H1 (cell line): ENCODE data around the gene RASEF.

Source experiments
- CTCF ChIP-seq, 3 experiments: IDR thresholded peaks; 1 replicate in 2 of 3; 2 replicates in 1 of 3; pipeline versions ENCODE4 v1.5.1 to v1.6.1; 2011; ENCODE audit warnings: low read length in 3 of 3, mild to moderate bottlenecking in 3 of 3, inconsistent platforms in 2 of 3, low read depth in 1 of 3, moderate library complexity in 1 of 3; ENCODE audit not compliant: insufficient read depth in 1 of 3; ENCODE audit errors: control extremely low read depth in 1 of 3
- EP300 ChIP-seq, 2 experiments: IDR thresholded peaks; 1 replicate in 1 of 2; 2 replicates in 1 of 2; pipeline ENCODE4 v1.6.1; 2011 to 2012; ENCODE audit warnings: low read depth in 2 of 2, low read length in 2 of 2, mild to moderate bottlenecking in 2 of 2, borderline replicate concordance in 1 of 2, inconsistent platforms in 1 of 2, moderate library complexity in 1 of 2
- EZH2 ChIP-seq: fragments of 200-600 bp; sonication (generic); IDR thresholded peaks from 2 replicates; pipeline ENCODE4 v1.7.1; 2012; ENCODE audit warnings: low read depth, mild to moderate bottlenecking, moderate library complexity, low read length, inconsistent platforms; ENCODE audit not compliant: severe bottlenecking
- GTF2F1 ChIP-seq: IDR thresholded peaks from 2 replicates; pipeline ENCODE4 v1.6.1; 2012; ENCODE audit warnings: low read depth, low read length, improper control_type of control experiment, borderline replicate concordance
- HDAC2 ChIP-seq, 2 experiments: fragments of 300-600 bp in 1 of 2; sonication (generic) in 1 of 2; IDR thresholded peaks; 2 replicates each; pipeline ENCODE4 v1.6.1; 2011 to 2012; ENCODE audit warnings: low read depth in 2 of 2, low read length in 2 of 2, mild to moderate bottlenecking in 2 of 2, moderate library complexity in 2 of 2, borderline replicate concordance in 1 of 2, inconsistent platforms in 1 of 2
- JUN ChIP-seq: IDR thresholded peaks from 2 replicates; pipeline ENCODE4 v1.6.1; 2011; ENCODE audit warnings: low read depth, mild to moderate bottlenecking, improper control_type of control experiment, low read length
- POLR2A ChIP-seq, 2 experiments: IDR thresholded peaks; 1 replicate in 1 of 2; 2 replicates in 1 of 2; pipeline ENCODE4 v1.6.1; 2011; ENCODE audit warnings: low read depth in 2 of 2, low read length in 2 of 2, mild to moderate bottlenecking in 2 of 2; ENCODE audit errors: control extremely low read depth in 1 of 2
- POLR2AphosphoS5 ChIP-seq: IDR thresholded peaks from 2 replicates; pipeline ENCODE4 v1.6.1; 2011; ENCODE audit warnings: low read depth, low read length
- RXRA ChIP-seq: IDR thresholded peaks from 2 replicates; pipeline ENCODE4 v1.6.1; 2011; ENCODE audit warnings: low read depth, mild to moderate bottlenecking, low read length, moderate library complexity; ENCODE audit not compliant: insufficient read depth
- SIN3A ChIP-seq, 2 experiments: IDR thresholded peaks in 1 of 2; conservative IDR thresholded peaks in 1 of 2; 2 replicates each; pipeline ENCODE4 v1.6.1; 2011 to 2012; ENCODE audit warnings: low read length in 2 of 2, improper control_type of control experiment in 1 of 2, low read depth in 1 of 2, mild to moderate bottlenecking in 1 of 2
- SUZ12 ChIP-seq: fragments of 200-600 bp; sonication (generic); IDR thresholded peaks from 2 replicates; pipeline ENCODE4 v1.6.1; 2012; ENCODE audit warnings: mild to moderate bottlenecking, inconsistent platforms, low read length, moderate library complexity, mixed read lengths
- TAF1 ChIP-seq: IDR thresholded peaks from 2 replicates; pipeline ENCODE4 v1.6.1; 2011; ENCODE audit warnings: mild to moderate bottlenecking, low read depth, low read length
- ZNF274 ChIP-seq: IDR thresholded peaks from 2 replicates; pipeline ENCODE4 v1.7.0; 2012; ENCODE audit warnings: low read length, borderline replicate concordance; ENCODE audit errors: extremely low read depth

- TF ChIP-seq EZH2 (no peak), EP300 (IDR thresholded peaks at IDR 0.05; ENCODE audit: borderline replicate concordance in 1 of 2, low read depth in 2 of 2, low read length in 2 of 2) (no peak), JUN (no peak), CTCF (IDR thresholded peaks at IDR 0.05; ENCODE audit: control extremely low read depth in 1 of 3, insufficient read depth in 1 of 3, low read depth in 1 of 3, low read length in 3 of 3) (no peak), POLR2A (IDR thresholded peaks at IDR 0.05; ENCODE audit: control extremely low read depth in 1 of 2, low read depth in 2 of 2, low read length in 2 of 2) (no peak), HDAC2 (IDR thresholded peaks at IDR 0.05; ENCODE audit: borderline replicate concordance in 1 of 2, low read depth in 2 of 2, low read length in 2 of 2) (no peak), POLR2AphosphoS5 (no peak), SIN3A (conservative IDR thresholded peaks at IDR 0.05 in 1 of 2, IDR thresholded peaks at IDR 0.05 in 1 of 2; ENCODE audit: low read depth in 1 of 2, low read length in 2 of 2) (no peak), SUZ12 (no peak), RXRA (no peak), ZNF274 (no peak), GTF2F1 (no peak), TAF1 (no peak)
These were observed 56.6 kb downstream of the RASEF start for GRCh38 chr9:83006378-83006777.
